GM10847 (cell line): Measurements from ENCODE around the gene ARID5B.

Experiments
- POLR2A ChIP-seq: IDR thresholded peaks from 2 replicates; pipeline ENCODE4 v1.6.1; 2011; ENCODE audit not compliant: insufficient read length; ENCODE audit errors: extremely low read depth

ARID5B gene

GRCh38 chr10:62095181-62096122, 194.0 kb downstream of the ARID5B start:
- no peak for TF ChIP-seq POLR2A

- TF ChIP-seq POLR2A: no peak
Measured at GRCh38 chr10:62096256-62096933, 194.9 kb downstream of the ARID5B start.

- no peak for TF ChIP-seq POLR2A
Measured at GRCh38 chr10:62098278-62099121, 197.0 kb downstream of the ARID5B start.

DNA sequence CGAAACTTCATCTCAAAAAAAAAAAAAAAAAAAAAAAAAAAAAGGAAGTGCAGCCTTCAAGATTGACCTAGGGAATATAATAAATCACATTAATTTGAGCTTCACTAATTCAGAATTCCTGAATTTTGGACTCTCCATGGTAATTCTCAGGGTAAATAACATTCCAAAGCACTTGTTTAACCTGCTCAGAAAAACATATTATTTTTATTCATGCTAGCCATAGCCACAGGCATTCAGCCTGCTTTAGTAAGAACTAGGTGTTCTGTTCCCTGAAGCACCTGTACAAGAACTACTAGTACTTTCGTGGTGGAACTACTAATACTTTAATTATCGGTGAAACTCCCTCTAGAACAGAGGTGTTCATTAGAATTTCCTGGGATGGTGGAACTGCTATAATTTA, 197.8 kb downstream of the ARID5B start:
- no peak for TF ChIP-seq POLR2A

GRCh38 chr10:62103857-62104256, 202.4 kb downstream of the ARID5B start:
- no peak for TF ChIP-seq POLR2A

DNA sequence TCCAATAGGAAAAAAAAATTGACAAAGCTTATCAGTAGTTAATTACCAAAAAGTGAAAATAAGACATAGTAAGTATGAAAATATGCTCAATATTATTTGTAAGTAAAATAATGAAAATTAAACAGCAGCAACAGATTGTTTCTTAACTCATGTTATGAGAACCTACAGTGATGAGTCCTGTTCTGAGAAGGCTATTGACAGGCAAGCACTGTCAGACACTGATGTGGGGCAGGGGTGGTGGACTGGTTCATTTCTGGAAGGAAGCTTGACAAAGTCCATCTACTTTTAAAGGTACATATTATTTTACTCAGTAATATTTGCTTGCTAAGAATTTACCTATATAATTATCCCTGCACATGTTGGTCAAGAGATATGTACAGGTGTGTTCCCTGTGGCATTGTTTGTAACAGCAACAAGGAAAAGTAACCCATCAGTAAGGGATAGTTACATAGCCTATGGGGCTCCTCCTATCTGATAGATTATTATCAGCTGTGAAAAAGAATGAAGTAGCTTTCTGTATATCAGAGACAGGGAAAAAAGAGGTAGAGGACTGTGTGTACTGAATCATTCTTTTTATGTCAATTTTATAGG, 205.5 kb downstream of the ARID5B start:
- no peak for TF ChIP-seq POLR2A

GRCh38 chr10:62108759-62109586, 207.5 kb downstream of the ARID5B start:
- TF ChIP-seq POLR2A: no peak

DNA sequence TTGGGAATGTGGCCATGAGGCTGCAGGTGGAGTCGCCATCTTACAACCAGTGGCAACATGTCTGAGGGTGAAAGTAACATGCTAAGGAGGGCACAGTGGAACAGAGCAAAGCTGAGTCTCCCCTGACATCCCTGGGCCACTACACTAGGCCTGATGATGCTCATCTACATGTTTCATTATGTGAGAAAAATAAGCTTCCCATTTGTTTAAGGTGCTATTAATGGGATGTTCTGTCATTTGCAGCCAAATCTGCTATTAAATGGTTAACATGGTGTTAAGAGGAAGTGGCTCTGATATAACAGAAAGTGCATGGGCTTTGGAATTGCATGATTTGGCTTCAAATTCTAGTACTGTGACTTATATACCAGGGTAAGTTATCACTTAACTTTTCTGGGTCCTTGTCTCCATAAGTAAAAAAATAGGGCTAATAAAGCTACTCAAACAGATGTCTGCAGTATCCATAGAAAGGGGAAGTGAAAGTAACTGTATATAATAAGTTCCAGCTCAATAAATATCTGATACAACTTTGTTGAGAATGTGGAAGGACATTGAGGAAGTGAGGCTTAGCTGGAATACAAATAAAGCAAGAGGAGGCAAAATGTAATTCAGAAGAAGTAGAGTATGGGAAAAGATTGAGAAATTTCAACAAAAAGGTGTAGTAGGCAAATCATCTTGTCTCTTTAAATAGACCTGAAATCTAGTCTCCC, 208.2 kb downstream of the ARID5B start:
- TF ChIP-seq POLR2A: no peak

- TF ChIP-seq POLR2A: no peak
Measured at GRCh38 chr10:62112300-62112699, 210.8 kb downstream of the ARID5B start.

- no peak for TF ChIP-seq POLR2A
Measured at GRCh38 chr10:62112963-62113362, 211.5 kb downstream of the ARID5B start.

- no peak for TF ChIP-seq POLR2A
Measured at GRCh38 chr10:62113680-62114079, 212.2 kb downstream of the ARID5B start.

DNA sequence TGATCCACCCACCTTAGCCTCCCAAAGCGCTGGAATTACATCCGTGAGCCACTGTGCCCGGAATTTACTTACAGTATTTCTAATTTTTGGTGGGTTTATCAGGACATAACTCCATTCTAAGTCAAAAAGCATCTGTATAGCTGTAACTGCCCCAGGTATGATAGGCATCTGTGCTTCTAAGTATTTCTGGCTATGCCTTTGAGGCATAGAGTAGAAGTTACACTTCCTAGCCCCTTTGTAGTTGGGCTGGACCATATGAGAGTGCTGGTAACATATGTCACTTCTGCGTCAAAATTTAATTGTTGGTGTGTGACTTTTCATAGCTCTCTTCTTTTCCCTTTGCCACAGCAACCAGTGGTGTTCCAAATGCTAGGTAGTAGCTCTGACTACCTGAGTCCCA, 213.8 kb downstream of the ARID5B start:
- TF ChIP-seq POLR2A: no peak

GRCh38 chr10:62115842-62116241, 214.3 kb downstream of the ARID5B start:
- TF ChIP-seq POLR2A: no peak

DNA sequence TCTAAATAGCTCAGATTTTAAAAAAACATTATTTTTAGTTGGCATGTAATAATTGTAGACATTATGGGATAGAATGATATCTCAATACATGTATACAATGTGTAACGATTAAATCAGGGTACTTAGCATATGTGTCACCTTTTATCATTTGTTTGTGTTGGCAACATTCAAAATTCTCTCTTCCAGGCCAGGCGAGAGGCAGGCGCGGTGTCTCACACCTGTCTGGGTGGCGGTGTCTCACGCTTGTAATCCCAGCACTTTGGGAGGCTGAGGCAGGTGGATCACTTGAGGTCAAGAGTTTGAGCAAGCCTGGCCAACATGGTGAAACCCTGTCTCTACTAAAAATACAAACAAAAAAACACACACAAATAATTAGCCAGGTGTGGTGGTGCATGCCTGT, 215.4 kb downstream of the ARID5B start:
- TF ChIP-seq POLR2A: no peak
